Astrocyte of the cerebellum (primary cell): ENCODE results near the gene ASCL4.
"Not testable (repeated sequence)": the region's sequence is repeated elsewhere in the genome, so short reads cannot be mapped to it uniquely, and the experiment has no call there.

ENCODE experiments used
- DNase-seq: peaks from one replicate; pipeline ENCODE4 v3.0.0-alpha.2; 2011; ENCODE audit warnings: low read depth
- H3K4me3 ChIP-seq: 2 replicates; pipeline ENCODE4 v1.5.1; 2011; ENCODE audit warnings: mild to moderate bottlenecking, low read depth, low read length, moderate library complexity
- CTCF ChIP-seq: IDR thresholded peaks from 2 replicates; pipeline ENCODE4 v1.5.1; 2012; ENCODE audit warnings: low read length, low read depth, moderate library complexity, mild to moderate bottlenecking; ENCODE audit errors: missing control alignments
- in situ Hi-C: cut with HindIII; loops from 2 replicates; pipeline ENCODE4 v1.10.0; 2017; ENCODE audit warnings: low sequenced_read_pairs

Gene ASCL4

GRCh38 chr12:107774349-107775029, at the start of gene ASCL4:
Gene ASCL4, plus strand, starts transcription at chr12:107774704. Its CDS starts 515 bp downstream, at chr12:107775219.
- DNase-seq: no peak
- no peak for TF ChIP-seq CTCF
- in situ Hi-C loops: no loop called here
- H3K4me3 ChIP-seq: no peak within 1 kb of the TSS

GRCh38 chr12:107727327-107727726, 47.2 kb upstream of the ASCL4 start:
- in situ Hi-C loops, H3K4me3 ChIP-seq, DNase-seq: not testable (repeated sequence)

GRCh38 chr12:107727742-107728141, 46.8 kb upstream of the ASCL4 start:
- DNase-seq, in situ Hi-C loops, H3K4me3 ChIP-seq: not testable (repeated sequence)

- H3K4me3 ChIP-seq: no peak overlapping the region
- in situ Hi-C loops: no loop called here
- TF ChIP-seq CTCF: no peak
- no peak for DNase-seq
These were observed 43.7 kb upstream of the ASCL4 start for GRCh38 chr12:107730618-107731341.

GRCh38 chr12:107731366-107731765, 43.1 kb upstream of the ASCL4 start:
- no peak for TF ChIP-seq CTCF
- DNase-seq: no peak
- in situ Hi-C loops: no loop called here
- no peak overlapping the region for H3K4me3 ChIP-seq

- no peak for DNase-seq
- no peak for TF ChIP-seq CTCF
- in situ Hi-C loops: no loop called here
- H3K4me3 ChIP-seq: no peak overlapping the region
These were observed 42.1 kb upstream of the ASCL4 start for GRCh38 chr12:107732365-107732764.

- TF ChIP-seq CTCF: no peak
- in situ Hi-C loops: no loop called here
- H3K4me3 ChIP-seq: no peak overlapping the region
- no peak for DNase-seq
These were observed 40.4 kb upstream of the ASCL4 start for GRCh38 chr12:107734139-107734538.
